ENCODE measurements around the gene SCYL2.

GRCh38 chr12:100243137-100243536, 23.8 kb upstream of the SCYL2 start:
- no peak for TF ChIP-seq CTCF (conservative IDR thresholded peaks at IDR 0.05; ENCODE audit: low read depth in 2 of 2)
- TF ChIP-seq REST (IDR thresholded peaks at IDR 0.05; ENCODE audit: unreplicated experiment): no peak
- no peak for TF ChIP-seq EZH2phosphoT487 (IDR thresholded peaks at IDR 0.05; ENCODE audit: unreplicated experiment)
- no peak for TF ChIP-seq ZNF331 (CRISPR knock-in tag; IDR thresholded peaks at IDR 0.05; ENCODE audit: low read depth)
- no peak for TF ChIP-seq EZH2 (IDR thresholded peaks at IDR 0.05; ENCODE audit: low read depth, unreplicated experiment)
- TF ChIP-seq POLR2AphosphoS5 (IDR thresholded peaks at IDR 0.05; ENCODE audit: low read depth): no peak
- TF ChIP-seq ETS1 (IDR thresholded peaks at IDR 0.05): no peak
- TF ChIP-seq STAT1 (IDR thresholded peaks at IDR 0.05; ENCODE audit: unreplicated experiment): no peak
- TF ChIP-seq JUNB (IDR thresholded peaks at IDR 0.05; ENCODE audit: unreplicated experiment): no peak
- TF ChIP-seq CREB1 (CRISPR knock-in tag; IDR thresholded peaks at IDR 0.05; ENCODE audit: low read depth): no peak
- no peak for TF ChIP-seq ZNF114 (CRISPR knock-in tag; IDR thresholded peaks at IDR 0.05)

Data from GM23338 (cell line).